GM18858 (cell line): Measurements from ENCODE around the gene CABLES2.

ENCODE experiments used
- ATAC-seq: cut with Tn5 transposase; IDR thresholded peaks from one replicate; pipeline ENCODE4 v1.9.1; 2021; ENCODE audit not compliant: unreplicated experiment

CABLES2 gene, protein sequence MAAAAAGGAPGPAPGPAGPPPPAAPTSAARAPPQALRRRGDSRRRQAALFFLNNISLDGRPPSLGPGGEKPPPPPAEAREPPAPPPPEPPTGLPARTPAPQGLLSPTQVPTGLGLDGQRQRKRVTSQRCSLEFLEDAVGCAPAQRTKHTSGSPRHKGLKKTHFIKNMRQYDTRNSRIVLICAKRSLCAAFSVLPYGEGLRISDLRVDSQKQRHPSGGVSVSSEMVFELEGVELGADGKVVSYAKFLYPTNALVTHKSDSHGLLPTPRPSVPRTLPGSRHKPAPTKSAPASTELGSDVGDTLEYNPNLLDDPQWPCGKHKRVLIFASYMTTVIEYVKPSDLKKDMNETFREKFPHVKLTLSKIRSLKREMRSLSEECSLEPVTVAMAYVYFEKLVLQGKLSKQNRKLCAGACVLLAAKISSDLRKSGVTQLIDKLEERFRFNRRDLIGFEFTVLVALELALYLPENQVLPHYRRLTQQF

DNA sequence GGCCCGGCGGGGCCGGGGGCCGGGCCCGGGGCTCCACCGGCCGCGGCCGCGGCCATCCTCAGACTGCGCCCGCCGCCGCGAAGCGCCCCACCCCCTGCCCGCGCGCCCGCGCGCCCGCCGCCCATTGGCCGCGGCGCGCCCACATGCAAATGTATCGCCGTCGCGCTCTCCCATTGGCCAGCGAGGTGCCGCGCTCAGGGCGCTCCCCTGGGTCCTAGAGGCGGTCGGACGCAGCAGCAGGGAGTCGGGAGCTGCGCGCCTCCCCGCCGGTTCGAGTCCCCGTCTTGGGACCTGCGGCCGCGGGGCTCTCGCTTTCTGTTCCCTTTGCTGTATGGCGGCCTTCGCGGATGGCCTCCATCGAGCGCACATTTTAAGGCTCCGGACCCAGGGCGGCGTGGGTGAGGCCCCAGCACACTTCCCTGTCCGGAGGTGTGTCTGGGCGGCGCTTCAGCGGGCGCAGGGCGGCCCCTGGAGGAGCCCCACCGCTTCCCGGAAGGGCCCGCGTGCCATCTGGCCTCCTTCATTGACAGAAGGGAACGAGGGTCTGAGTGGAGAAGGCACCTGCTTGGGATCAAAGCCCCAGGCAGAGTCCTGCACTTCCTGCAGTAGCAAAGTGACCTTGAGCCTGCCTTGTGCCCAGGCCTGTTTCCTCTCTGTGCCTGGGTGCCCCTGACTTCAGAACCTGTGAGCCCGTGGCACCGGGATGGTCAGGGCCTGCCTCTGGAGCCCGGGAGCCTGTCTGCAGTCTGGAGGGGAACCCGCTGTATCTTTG, at the start of gene CABLES2:
Gene CABLES2 (minus strand): TSS at position 65 of the 772 bp plus-strand sequence. CDS start 9 bp downstream, at position 56.
- ATAC-seq = peak; percentile 83

DNA sequence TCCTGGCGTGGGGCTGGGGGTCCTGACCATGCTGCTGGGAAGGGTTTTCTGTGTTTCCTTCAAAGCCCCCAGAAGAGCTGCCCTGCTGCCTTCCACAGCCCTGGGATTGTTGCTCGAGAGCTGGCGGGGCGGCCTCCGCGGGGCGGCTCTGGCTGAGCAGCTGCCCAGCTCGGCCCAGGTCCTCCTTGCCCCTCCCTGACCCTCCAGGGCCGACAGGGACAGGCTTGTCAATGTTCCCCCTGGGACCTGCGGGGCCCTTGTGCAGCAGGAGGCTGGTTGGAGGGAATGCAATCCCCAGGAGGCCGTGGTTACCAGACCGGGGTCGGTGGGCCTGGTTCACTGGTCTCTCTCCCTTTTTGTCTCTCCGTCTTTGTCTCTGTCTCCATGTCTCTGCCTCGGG, 48.8 kb upstream of the CABLES2 start:
- ATAC-seq = no peak

DNA sequence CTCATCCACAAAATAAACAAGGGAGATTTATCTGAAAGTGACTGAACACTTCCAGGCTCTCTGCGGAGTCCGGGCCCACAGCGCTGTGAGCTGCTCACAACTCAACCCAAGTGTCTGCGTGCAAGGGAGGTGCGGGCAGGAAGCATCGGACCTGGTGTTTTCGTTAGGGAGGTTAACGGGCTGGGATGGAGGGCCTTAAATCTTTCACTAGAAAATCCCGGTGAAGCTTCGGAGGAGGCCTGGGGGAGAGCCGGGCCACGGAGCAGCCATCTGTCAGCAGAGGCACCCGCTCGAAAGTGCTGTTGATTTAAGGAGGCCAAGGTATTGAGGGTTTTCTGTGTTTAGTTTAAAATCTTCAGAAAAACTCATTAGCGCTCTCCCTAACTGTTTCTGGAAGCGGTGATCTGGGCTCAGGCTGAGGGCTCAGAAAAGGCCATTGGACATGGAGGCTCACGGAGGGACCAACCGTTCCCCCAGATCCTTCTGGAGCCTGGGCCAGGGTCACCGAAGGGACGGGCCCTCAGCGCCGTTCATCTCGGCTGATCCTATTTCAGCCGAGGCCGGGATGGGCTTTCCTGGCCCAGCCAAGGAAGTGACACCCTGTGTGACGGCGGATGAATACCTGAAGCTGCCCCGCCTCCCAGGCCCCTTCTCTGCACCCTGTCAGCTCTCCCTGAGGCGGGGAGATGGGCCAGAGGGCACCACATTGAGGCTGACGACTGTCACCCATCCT, 48.0 kb upstream of the CABLES2 start:
- ATAC-seq = no peak

DNA sequence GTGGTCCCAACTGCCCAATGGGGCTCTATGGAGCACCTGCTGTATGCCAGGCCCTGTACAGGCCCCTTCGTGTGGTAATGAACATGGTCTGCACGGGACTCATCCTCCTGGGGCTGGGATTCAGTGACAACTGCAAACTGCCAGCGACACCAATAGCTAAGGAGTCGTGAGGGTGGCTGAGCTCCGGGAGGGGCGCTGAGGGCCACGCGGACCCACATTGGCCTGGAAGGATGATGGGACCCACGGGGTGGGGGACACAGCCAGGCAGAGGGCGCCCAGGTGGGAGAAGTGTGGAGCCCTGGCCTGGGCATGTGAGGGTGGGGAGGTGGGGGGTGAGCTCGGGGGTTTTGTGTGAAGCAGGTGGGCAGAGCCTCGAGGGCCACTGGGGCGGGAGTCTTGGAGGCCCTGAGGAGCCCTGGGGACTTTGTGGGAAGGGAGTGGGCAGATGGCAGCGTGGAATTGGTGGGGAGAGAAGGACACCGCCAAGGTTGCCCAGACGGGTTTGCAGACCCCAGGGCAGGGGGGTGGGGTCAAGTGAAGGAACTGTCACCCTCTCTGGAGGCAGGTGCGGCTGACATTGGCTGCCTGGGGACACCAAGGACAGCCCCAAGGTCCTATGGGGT, 46.2 kb upstream of the CABLES2 start:
- no peak for ATAC-seq

DNA sequence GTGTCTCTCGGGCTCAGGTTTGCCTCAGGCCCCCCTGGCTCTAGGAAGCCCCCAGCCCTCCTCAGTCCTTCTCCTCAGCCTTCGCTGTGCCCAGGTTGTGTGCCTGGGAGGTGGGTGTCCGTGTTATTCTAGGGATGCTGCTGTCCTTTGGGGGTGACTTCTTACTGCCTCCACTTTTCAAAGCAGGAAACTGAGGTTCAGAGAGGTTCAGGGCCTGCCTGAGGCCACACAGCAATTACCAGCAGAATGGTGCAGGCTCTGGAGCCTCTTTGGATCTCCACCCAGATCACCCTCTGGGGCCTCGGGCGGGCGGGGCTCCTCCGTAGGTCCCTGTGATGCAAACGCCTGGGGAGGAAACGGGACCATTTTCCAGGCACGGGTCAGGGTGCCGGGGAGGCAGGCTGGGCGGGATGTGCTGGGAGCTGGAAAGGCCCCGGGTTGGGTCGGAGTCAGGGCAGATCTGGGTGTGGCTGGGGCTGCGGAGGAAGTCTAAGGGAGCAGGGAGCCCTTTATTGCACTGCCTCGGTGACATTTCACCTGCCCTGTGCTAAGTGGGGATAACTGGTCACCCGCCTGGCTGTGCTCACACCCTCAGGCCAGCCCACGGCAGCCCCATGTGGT, 45.5 kb upstream of the CABLES2 start:
- no peak for ATAC-seq

DNA sequence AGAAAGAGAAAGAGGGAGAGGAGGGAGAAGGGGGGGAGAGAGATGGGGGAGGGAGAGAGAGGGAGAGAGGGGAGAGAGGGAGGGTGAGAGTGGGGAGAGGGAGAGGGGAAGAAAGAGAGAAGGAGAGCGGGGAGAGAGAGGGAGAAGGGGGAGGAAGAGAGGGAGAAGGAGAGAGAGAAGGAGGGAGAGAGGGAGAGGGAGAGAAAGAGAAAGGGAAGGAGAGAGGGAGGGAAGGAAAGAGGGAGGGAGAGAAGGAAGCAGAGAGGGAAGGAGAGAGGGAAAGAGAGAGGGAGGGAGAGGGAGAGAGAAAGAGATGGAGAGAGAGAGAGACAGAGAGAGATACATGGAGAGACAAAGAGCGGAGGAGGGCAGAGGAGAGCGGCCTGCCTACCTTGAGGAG, 44.9 kb upstream of the CABLES2 start:
- no peak for ATAC-seq

DNA sequence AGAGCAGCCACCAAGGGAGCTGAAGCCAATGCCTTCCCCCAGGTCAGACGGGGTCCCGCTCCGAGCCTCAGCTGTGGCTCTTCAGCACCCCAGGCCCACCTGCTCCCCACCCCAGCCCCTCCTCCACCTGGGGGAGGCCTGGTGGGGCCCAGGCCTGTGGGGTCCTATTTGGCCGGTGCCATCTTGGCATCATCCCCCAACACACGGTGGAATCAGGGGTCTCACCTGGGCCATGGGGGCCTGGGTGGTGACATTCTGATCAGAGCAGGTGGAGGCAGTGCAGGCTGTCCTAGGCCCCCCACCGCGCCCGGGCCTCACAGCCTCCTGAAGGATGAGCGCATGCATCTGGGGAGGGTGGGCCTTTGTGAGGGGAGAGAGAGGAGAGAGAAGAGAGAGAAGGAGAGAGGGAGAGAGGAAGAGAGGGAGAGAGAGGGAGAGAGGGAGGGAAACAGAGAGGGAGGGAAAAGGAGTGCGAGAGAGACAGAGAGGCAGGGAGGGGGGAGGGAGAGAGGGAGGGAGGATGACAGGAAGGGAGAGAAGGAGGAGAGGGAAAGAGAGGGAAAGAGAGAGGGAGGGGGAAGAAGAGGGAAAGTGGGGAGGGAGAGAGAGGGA, 44.2 kb upstream of the CABLES2 start:
- ATAC-seq = no peak

DNA sequence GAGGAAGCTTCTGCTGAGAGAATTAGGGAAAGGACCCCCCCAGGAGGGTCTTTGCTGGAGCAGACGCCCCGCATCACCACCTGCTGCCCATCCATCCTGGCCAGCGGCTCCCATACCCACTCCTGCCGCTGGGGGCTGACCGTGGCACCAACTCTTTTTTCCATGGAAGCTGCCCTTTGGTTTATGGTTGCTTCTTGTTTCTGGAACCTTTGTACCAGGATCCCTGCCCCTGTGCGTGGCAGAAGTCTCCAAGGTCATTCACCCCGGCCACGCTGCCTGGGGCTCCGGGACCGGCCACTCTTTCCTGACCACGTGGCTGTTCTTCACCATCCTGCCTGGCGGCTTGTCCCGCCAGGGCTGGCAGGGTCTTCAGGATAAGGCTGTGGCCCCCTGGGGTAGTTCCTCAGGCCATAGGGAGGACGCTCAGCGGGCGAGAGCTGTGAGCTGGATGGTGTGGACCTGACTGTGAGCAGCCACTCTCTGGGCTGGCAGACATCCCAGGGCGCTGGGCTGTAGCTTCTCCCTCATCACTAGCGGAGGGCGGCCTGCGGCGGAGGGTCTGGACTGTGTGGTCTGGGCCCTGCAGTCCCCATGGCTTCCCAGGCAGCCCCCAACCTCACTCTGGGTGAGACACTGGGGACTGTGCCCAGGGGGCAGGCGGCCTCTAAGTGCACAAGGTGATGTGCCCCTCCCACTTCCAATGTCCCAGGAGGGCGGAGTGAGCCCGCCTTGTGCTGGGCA, 43.0 kb upstream of the CABLES2 start:
- ATAC-seq = no peak

DNA sequence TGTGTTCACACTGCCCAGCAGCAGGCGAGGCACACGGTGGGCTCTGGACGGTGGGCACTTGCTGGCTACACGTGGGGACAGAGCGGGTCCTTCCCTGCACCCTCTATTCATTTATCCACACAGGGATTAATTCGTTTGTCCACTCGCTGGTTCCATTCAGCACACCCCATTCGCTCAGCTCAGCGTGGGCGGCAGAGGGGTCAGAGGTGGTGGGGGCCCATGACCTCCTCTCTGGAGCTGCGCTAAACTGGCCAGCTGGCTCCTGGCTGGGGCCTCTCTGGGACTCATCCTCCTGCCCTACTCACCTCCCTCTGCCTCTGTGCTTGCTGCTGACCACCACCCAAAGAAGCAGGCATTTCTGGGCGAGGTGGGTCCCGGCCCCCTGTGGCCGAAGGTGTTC, 41.7 kb upstream of the CABLES2 start:
- no peak for ATAC-seq

DNA sequence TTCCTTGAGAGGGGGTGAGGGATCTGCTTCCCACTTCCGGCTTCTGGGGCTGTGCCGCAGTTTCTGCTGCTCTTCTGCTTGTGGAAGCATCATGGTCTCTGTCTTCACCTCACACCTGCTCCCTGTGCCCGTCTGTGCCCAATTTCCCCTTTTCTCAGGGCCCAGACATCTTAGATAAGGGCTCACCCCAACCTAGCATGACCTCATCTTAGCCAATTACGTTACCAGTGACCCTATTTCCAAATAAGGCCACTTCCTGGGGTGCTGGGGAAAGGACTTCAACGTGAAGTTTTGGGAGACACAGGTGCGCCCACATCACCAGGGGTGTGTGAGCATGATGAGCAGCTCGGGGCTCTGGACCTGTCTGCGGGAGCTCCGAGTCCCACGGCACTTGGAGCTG, 41.0 kb upstream of the CABLES2 start:
- no peak for ATAC-seq

DNA sequence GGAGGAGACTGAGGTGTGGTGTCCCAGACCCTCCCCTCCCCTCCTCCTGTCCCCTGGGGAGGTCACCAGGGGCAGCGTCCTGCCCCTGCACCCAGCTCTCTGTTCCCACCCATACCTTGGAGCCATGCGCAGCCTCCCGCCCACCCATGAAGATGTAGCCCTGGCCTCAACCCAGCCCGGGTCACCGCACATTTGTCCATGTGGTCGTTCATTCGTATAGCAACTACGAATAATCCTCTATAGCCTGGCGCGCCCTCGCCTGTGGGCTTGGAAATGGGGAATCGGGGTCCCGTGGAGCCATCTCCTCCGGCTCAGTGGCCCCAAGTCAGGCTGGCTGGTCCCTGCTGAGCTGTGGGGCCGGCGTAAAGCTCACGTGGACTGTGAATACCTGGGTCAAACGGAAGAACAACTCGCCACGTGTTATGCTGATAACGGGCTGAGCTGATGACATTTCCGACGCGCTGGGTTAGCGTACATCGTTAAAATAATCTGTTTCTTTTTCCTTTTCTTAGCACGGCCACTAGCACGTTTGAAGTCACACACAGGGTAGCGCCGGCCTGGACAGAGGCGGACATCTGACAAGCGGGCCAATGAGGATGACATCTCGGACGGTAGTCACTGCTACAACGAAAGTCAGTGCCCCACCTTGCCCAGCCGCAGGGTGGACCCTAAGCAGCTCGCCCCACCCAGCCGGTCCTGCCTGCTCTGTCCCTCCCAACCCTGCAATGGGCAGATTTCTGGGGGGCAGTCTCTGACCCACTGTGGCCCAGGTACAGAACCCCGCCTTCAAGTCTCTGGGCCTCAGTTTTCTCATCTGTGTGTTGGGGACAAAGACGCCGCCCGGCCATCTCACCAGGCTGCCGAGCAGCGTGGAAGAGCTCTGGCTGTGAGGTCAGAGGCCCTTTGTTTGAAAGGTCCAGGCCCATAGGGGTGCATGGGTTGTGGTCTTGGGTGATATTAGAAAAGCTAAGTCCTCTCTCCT, 40.1 kb upstream of the CABLES2 start:
- no peak for ATAC-seq

DNA sequence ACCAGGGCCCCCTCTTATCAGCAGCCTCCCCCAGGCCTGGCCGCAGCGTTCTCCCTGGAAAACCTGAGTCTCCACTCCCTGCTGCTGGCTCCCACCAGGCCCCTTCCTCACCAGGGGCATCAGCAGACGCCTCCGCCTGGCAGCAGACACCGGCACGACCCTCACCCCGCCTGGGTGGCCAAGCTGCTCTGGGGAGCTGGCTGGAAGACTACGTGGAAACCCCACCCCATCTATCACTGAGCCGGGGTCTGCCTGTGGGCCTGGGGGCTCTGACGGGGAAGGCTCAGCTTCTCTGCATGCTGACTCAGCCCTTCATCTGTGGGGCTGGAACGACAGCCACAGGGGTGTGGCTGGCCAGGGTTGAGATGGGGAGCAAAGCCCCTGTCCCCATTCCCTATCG, 39.4 kb upstream of the CABLES2 start:
- ATAC-seq = no peak

DNA sequence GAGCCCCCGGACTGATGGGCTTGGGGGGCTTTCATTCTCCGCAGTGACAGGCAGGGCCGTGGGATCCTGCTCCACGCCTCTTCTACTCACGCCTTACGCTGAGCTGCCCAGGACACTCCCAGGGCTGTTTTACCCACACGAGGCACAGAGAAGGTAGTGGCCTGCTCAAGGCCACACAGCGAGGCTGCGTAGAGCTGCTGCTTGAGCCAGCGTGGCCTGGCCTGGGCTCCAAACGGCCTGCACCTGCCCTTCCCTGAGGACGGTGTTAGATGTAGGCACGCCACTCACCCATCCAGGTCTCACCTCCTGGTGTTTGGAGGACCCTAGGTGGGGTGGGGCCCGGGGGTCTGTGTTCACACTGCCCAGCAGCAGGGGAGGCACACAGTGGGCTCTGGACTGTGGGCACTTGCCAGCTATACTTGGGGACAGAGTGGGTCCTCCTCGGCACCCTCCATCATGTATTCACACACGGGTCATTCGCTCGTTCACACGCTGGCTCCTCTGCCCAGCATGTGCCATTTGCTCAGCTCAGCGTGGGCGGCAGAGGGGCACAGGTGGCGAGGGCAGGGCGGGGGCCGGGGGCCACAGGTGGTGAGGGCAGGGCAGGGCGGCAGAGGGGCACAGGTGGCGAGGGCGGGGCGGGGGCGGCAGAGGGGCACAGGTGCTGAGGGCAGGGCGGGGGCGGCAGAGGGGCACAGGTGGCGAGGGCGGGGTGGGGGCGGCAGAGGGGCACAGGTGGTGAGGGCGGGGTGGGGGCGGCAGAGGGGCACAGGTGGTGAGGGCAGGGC, 38.7 kb upstream of the CABLES2 start:
- ATAC-seq = no peak

DNA sequence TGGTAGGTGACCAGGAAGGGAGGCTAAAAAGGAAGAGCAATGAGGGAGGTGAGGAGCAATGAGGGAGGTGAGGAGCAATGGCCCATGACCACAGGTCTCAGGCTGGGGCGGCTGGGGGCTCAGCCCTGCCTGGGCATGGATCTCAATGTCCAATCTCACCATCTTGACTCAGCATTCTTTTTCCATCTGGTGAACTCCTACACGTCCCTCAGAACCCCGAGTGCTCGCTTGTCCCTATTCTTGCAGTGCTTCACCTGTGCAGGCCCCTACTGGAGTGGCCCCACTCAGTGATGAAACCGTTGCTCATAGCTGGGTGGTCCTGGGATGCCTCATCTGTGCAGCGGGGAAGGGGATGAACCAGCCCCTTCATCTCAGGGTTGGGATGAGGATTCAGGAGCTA, 37.2 kb upstream of the CABLES2 start:
- ATAC-seq = no peak

DNA sequence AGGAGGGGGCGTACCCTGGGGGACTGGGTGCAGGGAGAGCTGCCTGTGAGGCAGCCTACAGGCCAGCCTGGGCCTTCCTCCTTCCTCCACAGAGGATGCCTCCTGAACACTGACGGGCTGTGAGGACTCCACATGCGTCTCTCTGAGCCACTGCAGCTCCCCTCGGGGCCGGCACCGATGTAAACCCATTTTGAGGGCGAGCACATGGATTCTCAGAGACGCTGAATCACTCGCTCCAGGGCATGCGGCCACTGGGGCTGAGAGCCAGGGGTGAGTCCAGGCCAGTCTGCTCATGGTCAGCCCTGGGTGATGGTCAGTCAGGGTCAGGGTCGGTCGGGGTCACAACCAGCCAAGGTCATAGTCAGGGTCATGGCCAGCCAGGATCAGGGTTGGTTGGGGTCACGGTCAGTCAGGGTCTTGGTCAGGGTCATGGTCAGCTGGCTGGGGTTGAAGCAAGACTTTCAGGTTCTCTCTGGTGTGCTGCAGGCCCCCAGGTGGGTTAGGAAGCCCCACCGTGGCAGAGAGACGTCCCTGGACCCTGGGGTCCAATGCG, 35.0 kb upstream of the CABLES2 start:
- no peak for ATAC-seq

DNA sequence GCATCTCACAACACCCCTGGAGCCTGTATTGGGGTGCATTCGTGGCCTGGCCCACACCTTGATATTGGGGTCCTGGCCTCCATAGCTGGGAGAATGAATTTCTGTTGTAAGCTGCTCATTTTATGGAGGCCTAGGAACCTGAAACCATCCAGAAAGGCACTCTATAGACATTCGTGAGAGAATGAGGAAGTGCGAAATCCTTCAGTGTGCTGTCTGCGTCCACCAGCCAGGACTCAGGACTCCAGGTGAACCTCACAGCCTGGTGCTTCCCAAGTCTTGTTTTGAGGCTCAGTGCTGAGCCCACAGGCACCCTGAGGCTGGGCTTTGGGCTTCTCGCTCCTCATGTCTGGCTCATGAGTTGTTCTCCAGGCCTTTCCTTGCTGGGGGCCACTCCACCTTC, 32.1 kb upstream of the CABLES2 start:
- ATAC-seq = no peak

DNA sequence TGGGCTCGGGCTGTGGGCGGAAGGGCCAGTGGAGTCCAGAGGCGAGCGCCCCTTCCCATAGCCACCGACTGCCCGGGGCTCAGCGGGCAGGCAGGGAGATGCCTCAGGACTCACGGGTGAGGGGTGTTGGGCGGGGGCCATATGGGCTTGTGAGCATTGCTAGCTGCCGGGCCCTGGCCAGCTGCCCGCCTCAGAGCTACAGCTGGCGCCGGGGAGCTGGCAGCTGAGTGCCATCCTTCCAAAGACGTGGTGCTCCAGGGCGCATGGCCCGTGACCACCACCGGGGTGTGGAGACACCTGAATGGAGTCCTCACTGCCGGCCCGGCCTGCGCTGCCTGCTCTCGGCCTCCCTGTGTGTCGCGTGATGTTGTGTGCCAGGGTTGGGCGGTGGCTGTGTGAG, 30.8 kb upstream of the CABLES2 start:
- ATAC-seq = no peak
